ENCODE measurements around the gene CD300C.
"Not testable (repeated sequence)": the region's sequence is repeated elsewhere in the genome, so short reads cannot be mapped to it uniquely, and the experiment has no call there.

CD300C gene

DNA sequence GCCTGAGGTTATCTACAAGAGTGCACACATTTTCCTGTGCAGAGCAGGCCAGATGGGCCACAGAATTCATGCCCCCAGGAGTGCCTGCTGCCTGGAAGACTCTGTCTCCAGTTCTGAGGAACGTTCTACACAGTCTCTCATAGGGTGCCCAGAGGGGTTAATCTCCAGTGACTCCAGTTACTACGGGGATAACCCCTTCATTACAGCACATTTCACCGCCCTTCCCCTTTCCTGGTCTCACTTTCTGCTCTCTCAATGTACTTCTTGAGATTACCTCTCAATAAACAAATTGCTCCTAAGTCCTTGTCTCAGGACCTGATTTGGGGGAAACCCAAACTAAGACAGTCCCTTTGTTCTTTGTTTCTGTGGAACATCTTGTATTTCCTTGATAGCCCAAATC is 15.7 kb upstream of the CD300C start:
- no peak for ATAC-seq

DNA sequence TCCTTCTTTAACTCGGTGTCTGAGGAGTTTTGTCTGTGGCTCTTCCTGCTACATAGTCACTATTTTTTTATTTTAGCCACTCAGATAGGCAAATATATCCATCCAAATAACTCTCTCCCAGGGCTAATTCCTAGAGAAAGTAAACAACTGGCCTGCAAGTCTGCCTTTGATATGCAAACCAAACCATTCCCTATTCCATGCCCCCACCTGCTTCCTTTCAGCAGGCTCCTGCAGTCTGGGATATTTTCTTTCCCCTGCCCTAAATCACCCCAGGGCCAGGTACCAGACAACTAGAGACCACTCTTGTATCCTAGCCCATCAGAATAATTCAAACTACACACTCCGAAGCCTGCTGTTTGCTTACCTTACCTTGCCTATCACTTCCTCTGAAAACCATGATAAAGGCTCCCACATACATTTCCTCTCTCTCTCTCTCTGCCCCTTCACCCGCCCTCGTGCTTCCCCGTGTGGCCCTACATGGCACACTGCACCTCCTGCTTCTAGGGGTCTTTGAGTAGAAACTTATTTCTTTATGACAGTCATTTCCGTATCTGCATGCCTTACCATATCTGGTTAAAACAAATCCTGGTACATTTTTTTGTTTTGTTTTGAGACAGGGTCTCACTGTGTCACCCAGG is 13.1 kb upstream of the CD300C start:
- ATAC-seq: no peak

DNA sequence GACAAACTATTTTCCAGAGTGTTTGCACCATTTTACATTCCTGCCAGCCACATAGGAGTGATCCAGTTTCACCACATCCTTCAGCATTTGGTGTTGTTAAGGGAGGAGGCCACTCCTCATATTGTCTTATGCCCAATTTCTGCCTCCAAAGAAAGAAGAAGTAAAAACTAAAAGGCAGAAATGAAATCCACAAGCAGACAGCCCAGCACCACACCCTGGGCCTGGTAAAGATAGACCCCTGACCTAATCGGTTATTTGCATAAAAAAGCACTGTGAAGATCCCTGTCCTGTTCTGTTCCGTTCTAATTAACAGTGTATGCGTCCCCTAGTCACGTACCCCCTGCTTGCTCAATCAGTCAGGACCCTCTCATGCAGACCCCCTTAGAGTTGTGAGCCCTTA is 12.5 kb upstream of the CD300C start:
- not testable (repeated sequence) for ATAC-seq

DNA sequence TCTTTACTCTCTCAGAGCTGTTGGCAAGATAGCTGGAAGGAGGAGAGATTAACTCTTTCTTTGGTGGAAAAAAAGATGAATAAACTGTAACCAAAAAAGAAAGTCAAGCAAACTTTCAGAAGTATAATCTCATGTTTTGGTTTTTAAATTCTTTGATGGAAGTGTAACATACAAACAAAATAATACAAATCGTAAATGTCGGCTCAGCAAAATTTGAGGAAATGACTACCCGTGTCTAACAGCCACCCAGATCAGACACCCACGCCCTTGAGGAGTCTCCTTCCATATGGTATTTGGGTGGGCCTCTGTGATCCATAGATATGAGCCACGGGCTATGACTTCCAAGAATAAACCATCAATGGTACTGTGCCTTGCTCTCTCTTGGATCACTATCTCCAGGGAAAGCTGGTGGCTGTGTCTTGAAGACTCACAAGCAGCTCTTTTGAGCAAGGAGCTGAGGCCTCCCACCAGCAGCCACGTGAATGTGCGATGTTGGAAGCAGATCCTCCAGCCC is 9.6 kb upstream of the CD300C start:
- no peak for ATAC-seq

DNA sequence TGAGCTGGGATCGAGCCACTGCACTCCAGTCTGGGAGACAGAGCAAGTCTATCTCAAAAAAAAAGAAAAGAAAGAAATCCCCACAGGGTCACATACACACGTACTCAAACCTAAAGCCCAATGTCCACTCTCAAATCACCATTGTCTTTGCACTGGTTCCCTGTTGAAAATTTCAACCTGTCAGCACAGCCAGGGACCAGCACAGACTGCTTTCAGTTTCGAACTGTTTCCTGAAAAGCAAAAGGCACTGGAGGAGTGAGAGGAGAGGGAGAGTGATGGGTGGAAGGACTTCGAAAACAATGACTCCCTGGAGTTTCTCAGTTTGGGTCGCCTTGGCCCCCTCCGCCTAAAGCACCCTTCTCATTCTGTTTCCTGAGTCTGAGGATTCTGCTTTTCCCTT is 9.0 kb upstream of the CD300C start:
- no peak for ATAC-seq

DNA sequence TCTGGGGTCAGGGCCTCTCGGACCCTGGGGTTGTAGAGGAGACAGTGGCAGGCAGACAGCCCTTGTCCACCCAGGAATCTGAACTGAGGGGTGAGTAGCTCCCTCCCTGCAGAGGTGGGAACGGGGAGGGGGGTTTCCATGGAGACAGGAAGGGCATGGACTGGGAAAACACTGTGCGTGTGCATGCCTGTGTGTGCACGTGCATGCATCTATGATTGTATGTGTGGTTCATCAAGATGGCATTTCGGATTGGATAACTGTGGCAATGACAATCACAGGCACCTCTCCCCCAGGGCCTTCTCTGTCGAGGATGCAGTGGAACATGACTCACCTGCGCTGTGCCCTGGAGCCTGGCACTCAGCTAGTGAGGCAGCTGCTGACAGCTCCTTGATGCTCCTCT is 6.1 kb upstream of the CD300C start:
- no peak for ATAC-seq

DNA sequence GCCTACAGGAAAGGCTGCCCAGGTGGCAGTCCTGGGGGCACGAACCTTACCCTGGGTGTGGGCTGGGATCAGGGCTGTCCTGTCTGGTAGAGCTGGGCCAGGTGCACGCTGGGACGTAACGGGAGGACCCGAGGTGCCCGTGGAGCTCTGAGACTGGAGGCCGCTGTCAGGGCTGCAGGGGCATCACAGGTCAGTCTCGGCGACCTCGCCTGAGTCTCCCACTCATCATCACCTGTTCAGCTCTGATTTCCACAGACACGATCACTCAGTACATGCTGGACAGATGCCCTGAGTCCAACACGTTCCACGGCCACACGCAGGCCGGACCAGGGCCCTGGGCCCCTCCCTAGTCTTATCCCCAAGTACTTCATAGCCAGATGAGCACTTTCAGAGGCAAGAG is 4.7 kb upstream of the CD300C start:
- no peak for ATAC-seq

DNA sequence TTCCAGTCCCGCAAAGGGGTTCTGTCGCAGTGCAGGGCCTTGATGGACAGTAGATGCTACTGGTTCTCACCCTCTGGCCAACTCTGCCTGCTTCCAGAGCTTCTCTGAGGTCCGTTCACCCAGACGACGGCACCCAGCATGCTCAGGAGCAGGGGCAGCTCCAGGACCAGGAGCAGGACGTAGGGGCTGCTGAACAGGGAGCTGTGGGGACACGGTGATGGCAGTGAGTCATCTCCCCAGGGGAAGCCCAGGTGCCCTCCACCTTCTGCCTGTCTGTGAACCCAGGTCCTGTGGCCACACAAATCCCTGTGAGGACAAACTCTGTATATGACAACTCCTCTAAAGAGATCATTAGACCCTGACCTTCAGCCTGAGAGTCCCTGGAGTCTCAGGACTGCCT is 3.4 kb upstream of the CD300C start:
- ATAC-seq: no peak

DNA sequence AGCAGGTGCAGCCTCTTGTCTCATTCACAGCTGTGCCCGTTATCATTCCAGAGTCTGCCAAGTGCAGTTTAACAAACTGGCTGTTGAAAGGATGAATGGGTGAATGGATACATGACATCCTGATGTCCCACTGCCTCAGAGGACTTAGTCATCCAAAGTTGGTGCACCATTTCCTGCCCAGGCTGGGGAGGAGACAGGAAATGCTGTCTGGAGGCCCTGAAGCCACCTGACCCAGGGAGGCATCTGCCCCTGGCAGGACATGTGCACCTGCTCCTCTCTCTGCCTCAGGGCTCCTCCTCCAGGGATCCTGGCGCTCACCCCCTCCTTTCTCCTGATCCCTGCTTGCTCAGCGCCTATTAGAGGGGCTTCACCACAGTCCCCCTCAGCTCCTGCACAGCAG is 1.8 kb upstream of the CD300C start:
- no peak for ATAC-seq

DNA sequence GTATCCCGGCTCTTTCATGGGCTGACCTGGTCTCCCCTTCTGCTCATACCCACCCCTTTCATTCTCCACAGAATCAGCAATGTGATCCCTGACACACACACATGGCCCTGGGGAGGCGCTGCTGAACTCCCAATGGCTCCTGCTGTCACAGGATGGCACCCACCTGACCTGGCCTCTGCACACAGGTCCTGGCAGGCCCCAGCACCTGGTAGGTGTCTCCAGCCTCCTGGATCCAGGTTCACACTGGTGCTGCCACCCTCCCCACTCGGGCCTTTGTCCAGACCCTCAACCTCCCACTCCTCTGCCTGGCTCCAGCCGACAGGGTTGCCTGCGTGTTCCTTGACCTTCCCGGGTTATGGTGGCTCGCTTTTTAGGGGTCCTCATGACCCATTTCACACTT is 1.3 kb upstream of the CD300C start:
- no peak for ATAC-seq

DNA sequence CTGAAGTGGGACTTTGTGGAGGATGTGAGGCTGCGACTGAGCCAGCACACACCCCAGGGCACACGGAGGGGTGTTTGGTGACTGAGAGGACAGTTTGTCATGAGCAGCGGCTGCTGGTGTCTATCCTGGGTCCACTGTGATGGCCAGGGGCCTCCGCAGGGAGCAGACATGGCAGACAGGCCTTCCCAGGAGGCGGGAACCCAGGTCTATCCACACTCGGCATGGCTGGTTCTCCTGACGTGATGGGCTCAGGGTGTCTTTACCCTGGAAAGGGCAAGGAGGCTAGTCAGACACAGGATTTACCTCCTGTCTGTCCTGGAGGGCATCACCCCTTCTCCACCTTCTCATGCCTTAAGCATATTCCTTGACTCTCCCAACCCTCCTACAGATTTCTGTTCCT is 671 bp upstream of the CD300C start:
- no peak for ATAC-seq

DNA sequence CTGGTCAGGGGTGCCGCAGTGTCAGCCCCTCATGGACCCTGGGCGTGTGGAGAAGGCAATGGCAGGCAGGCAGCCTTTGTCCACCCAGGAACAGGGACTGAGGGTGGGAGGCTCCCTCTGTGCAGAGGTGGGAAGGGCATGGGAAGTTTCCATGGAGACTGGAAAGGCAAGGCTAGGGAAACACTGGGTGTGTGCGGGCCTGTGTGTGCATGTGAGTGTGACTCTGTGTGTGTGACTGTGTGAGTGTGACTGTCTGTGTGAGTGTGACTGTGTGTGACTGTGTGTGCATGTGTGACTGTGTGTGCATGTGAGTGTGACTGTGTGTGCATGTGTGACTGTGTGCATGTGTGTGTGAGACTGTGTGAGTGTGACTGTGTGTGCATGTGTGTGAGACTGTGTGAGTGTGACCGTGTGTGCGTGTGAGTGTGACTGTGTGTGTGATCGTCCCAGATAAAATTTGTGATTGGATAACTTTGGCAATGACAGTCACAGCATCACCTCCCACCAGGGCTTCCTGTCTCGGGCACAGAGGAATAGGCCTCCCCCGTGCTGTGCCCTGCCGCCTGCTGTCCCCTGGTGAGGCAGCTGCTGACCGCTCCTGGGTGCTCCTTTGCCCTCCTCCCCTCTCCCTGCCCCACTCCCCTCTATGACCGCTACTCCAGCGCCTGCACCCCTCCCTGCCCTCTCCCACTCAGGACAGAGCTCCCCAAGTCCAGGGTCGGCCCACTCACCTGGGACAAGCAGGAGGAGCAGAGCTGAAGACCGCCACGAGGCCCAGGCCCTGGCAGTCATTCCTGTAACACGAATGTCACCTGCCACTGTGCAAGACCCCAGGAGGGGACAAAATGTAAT is 698 bp downstream of the CD300C start:
- no peak for ATAC-seq

DNA sequence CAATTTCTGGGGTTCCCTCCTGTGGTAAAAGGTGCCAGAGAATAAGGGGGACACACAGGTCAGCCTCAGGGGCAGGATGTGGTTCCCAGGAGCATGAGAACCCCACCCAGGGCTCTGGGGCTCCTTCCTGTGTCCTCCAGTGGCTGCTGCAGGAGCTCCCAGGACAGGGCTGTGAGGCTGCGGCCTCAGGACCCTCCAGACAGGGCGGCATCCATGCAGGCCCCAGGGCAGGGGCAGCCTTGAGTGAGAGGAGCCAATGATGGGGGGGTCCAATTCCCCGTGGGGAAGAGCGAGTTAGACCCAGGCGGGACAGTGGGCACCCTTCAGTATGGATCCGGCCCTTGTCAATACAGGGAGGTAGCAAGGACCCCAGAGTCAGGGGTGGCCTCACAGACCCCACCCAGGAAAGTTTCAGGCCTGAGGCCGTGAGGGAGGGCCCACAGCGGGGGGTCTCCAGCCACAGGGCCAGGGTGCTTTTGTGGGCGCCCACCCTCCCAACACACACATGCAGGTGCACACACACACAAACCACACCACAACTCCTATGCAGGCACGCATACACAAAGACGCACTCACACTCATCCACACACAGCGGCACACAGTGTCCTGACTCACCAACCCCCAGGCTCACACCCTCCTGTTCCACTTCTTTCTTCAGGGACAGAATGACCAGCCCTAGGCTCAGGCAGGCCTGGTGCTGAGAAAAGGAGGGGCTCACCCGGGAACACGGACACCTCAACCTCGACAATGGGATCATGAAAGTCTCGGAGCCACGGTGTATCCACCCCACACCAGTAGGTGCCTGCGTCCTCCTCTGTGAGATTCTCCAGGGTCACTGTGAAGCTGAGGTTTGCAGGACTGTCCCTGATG is 1.8 kb downstream of the CD300C start:
- ATAC-seq: no peak

DNA sequence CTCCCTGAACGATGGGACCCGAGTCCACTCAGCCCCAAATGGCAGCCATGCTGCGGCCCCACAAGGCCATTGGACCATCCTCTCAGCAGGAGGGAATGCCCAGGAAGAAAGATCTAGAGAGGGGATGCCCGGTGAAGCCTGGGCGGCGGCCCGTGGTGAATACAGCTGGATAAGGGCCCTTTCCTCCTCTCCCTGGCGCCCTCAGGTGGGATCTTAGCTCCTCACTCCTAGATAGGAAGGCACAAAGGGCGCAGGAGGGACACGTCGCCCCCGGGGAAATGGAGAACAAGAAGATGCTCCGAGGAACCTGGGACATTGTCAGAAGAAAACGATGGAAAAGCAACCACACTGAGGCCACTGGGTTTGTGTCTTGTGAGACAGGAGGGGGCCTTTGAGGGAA is 2.5 kb downstream of the CD300C start:
- ATAC-seq: no peak

DNA sequence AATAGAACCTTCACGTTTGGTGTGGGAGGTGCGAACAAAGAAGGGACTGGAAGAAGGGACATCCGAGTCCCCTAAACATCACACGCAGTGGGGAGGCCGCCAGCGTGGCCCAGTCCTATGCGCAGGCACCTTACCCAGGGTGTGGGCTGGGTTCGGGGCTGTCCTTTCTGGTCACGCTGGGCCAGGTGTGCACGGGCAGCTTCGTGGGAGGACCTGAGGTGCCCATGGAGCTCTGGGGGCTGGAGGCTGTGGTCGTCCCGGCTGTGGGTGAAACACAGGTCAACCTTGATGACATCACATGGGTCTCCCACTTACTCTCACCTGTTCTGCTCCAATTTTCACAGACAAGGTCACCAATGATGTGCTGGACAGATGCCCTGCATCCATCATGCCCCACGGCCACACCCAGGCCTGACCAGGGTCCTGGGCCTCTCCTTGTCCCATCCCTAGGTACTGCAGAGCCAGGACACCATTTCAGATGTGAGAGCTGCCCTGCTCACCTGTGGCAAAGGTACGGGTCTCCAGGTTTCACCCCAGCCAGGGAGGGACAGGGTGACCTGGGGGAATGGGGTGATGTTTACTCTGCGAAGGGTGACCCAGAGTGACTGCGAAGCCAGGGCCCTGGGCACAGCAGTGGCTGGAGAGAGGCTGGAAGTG is 3.1 kb downstream of the CD300C start:
- no peak for ATAC-seq

DNA sequence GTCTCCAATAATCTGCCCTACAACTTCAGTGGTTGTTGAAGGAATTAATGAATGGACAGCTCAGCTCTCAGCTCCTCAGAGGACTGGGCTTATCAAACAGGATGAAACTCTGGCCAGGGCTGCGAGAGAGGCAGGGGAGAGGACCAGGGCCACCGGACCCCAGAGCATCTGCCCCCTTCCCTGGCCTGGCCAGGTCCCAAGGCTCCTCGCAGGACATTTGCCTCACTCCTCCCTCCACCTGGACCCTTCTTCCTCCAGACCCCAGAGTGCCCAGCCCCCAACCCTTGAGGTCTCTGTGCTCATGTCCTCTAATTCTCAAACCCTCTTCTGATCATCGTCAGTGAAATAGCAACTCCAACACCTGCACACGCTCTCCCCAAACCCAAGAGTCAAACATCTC is 3.7 kb downstream of the CD300C start:
- no peak for ATAC-seq

DNA sequence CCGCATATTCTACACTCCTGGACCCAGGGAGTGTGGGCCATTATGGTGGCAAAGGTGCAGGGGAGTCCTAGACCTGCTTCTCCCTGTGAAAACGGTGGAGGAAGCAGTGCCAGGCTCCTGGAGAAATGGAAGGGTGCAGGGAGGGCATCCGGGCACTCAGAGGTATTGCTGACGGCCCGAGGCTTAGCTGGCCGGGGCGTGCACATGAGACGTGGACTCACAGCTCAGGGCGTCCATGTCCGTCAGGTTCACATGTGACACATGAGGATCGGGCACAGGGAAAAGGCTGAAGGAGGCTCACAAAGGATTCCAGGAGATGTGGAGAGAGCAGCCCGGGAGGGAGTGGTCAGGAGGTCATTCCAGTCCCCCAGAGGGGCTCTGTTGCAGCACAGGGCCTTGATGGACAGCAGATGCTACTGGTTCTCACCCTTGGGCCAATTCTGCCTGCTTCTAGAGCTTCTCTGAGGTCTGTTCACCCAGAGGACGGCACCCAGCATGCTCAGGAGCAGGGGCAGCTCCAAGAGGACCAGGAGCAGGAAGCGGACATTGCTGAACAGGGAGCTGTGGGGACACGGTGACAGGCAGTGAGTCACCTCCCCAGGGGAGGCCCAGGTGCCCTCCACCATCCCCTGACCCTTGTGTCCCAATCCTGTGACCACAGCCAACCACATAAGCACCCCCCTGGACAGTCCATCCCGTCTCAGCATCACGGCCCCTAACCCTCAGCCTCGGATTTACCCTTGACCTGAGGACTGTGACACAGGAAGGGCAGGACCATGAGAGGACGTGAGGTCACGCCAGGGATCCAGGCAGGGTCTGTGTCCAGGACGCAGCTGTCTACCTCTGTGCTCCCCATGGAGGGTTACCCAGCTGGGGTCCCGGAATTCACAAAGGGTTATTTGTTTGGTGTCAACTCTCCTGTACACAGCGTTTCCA is 4.5 kb downstream of the CD300C start:
- ATAC-seq: no peak

DNA sequence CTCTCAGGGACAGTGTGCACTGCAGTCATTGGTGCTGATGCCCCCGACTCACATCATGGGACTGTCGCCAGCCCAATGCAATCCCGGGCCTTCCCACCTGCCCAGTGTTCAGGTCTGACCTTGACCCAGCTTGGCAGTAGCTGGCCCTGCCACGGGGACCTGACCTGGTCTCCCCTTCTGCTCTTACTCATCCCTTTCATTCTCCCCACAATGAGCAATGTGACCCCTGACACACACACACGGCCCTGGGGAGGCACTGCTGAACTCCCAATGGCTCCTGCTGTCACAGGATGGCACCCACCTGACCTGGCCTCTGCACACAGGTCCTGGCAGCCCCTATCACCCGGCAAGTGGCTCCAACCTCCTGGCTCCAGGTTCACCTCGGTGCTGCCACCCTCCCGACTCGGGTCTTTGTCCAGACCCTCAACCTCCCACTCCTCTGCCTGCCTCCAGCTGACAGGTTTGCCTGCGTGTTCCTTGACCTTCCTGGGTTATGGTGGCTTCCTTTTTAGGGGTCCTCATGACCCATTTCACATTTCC is 6.6 kb downstream of the CD300C start:
- ATAC-seq: no peak

DNA sequence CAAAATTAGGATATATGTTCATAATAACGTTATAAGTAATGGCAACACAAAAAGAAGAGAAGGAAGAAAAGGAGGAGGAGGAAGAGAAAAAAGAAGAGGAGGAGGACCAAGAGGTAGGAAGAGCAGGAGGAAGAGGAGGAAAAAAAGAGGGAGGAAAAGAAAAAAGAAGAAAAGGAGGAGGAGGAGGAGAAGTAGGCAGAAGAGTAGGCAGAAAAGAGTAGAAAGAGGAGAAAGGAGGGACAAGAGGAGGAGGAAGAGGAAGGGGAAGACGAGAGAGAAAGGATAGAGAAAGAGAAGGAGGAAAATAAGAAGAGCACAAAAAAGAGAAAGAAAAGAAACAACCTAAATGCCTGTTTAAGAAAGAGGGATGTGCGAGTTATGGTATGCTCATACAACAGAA is 9.0 kb downstream of the CD300C start:
- ATAC-seq: no peak

DNA sequence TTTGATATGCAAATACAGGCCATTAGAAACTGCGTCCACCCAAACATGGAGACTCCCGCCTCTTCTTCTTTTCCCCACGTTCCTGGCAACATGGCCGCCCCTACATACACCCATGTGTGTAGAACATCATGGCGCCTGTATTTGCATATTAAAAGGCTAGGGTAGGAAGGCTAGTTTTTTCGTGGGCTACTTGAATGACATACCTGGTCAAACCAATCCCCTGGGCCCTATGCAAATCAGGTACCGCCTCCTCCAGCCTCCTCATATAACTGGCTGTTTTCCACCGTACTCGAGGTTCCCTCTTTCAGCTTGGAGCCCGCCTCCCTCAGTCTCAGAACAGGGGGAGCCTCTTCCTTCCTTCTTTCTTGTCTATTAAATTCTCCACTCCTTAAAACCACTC is 13.8 kb downstream of the CD300C start:
- ATAC-seq: peak in 1 of 2 donors; percentile 24

DNA sequence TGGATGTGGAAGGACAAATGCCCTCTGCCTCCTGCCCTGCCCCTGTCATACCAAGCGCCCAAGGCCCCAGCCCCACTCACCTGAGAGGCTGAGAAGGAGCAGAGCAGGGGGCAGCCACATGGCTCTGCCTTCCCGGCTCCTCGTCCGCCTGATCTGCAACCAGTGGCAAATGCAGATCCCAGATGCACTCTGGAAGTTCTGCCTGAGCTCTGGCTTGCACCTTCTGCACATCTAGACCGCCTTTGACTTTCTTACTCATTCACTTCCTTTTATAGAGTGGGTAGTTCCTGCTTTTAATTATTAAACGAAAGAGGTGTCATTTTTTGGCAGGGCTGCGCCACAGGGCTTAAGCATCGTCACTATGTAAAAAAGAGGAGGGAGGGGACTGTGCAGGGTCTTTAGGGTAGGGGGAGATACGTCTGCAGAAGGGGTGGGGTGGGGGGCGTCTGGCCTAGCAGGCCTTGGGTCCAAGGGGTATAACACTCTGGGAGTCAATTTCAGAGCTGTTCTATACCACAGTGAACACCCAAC is 14.6 kb downstream of the CD300C start, which contains the start of gene CD300LB:
Gene CD300LB (minus strand): TSS at position 245 of the 531 bp plus-strand sequence. CDS start 125 bp downstream, at position 120.
- no peak for ATAC-seq

Measured in activated CD4-positive, CD25-positive, alpha-beta regulatory T cell treated with anti-CD3 and anti-CD28 coated beads, Interleukin-2, amount 50 U/mL, for 24 hours (primary cell).